Measurements from ENCODE around the gene TTLL8.
"Not testable (repeated sequence)": the region's sequence is repeated elsewhere in the genome, so short reads cannot be mapped to it uniquely, and the experiment has no call there.

Gene TTLL8

DNA sequence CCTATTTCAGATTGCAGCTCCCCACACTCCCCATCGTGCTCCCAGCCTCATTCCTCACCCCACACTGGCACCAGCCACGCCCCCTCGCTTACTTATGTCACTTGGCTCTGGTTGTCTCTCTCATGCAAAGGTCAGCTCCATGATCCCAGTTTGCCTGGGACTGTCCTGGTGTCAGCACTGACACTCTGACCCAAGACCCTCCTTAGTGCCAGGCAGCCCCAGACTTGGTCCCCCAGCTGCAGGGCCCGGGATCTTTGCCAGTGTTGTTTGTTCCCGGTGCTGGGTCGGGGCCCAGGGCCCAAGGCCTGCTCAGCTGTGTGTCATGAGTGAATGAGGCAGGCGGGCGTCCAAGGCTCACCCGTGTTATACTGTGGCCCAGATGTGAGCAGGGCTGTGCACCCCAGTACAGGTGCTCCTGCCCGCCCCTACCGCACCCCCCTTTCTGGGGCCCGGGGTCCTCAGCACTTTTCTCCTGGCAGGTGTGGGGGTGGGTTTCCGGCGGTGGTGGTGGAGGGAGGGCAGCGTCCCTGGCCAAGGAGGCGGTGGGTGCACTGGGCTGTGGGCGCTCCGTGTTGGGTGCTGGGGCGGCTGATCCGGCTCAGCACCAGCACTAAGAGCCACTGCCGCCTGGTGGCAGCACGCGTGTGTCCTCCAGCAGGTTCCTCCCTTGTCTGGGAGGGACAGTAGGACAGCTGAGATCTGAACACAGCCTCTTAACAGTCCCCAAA, 65.0 kb downstream of the TTLL8 start:
- peak in 54 of 56 donors; percentile 45 to 93 (median 83) for DNase-seq

DNA sequence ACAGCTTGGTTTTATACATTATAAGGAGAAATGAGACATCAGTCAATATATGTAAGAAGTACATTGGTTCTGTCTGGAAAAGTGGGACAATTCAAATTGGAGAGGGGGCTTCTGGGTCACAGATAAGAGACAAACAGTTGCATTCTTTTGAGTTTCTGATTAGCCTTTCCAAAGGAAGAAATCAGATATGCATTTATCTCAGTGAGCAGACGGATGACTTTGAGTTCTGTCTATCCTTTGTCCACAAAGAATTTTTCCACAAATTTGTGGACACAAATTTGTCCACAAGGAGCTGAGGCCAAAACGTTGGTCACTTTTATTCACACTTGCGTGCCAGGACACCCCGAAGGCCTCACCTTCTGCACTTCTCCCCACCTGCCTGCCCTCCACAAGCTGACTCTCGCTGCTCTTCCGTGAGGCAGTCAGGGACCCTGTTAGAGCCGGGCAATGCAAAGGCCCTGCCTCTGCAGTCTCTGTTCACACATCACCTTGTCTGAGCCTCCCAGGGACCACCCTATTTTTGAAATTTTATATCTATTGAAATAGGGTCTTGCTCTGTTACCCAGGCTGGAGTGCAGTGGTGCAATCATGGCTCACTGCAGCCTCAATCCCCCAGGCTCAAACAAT, 66.1 kb downstream of the TTLL8 start:
- no peak for DNase-seq

DNA sequence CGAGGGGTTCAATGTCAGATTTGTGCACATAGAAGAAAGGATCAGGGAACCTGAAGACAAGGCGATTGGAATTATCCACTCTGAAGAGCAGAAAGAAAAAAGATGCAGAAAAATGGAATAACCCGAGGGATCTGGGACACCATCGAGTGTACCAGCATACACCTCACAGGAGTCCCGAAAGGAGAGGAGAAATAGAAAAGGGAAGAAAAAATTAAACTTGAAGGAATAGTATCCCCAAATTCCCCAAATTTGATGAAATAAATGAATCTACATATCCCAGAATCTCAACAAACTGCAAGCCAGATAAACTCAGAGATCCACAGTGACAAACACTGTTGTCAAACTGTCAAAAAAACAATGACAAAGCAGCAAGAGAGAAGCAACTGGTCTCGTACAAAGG, 66.9 kb downstream of the TTLL8 start:
- DNase-seq = no peak

DNA sequence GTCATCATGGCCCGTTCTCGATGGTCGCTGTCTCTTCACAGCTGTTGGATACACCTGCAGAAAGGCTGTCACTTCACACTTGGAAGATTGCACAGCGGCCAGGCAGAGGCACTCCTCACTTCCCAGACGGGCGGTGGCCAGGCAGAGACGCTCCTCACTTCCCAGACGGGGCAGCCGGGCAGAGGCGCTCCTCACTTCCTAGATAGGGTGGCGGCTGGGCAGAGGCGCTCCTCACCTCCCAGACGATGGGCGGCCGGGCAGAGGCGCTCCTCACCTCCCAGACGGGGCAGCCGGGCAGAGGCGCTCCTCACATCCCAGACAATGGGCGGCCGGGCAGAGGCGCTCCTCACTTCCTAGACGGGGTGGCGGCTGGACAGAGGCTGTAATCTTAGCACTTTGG, 68.3 kb downstream of the TTLL8 start:
- DNase-seq = not testable (repeated sequence)

DNA sequence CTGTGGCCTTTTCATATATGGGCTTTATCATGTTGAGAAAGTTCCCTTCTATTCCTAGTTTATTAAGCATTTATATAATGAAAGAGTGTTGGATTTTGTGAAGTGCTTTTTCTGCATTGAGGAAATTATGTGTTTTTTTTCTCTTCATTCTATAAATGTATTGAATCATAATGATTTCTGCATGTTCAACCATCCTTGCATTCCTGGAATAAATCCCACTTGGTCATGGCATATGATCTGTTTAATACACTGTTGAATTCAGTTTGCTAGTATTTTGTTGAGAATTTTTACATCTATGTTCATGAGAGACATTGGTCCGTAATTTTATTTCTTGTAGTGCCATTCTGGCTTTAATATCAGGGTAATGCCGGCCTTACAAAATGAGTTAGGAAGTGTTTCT, 71.8 kb downstream of the TTLL8 start:
- DNase-seq = no peak

DNA sequence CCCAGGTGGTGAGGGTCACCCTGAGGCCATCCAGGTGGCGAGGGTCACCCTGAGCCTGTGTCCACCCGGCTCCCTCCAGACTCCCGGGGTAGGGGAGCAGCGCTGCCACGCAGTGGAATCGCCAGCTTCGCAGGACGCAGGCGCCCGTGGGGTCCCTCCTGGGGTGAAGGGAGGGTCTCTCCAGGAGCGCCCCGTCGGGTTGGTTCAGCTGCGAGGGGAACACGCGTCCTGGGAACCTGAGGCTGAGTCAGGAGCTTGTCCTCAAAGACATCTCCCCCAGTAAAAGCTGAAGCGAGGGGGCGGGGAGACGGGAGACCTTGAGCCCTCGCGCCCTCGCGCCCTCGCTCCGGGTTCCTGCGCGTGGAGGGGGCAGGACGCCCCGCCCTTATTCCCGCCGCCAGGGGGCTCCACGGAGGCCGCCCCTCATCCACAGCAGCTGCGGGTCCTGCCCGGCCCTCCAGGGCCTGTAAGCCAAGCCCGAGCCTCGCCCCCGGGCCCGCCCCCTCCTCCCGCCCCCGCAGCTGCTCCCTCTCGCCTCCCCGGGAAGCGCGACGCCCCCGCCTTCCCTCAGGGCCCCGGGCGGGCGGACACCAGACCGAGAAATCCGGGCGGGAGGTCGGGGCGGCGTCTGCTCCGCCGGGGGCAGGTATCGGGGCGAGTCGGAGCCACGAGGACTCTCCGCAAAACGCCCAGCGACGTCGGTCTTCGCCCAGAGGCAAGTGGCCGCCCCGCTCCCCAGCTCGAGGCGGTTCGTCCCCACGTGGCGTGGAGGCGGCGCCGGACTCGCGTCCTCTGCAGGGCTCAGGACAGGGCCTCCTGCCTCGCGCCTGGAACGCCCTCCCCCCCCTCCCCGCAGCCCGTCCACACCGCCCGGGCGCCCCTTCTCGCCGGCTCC, 74.7 kb downstream of the TTLL8 start:
- DNase-seq = no peak

DNA sequence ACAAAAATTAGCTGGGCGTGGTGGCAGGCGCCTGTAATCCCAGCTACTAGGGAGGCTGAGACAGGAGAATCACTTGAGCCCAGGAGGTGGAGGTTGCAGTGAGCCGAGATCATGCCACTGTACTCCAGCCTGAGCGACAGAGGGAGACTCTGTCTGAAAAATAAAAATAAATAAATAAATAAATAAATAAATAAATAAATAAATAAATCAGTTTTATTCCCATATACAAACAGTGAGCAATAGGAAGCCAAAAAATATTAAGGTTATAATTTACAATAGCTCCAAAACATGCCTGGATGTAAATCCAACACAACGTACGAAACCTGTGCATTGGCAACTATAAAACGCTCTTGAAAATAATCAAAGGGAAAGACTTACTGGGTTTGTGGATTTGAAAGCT, 76.3 kb downstream of the TTLL8 start:
- not testable (repeated sequence) for DNase-seq

DNA sequence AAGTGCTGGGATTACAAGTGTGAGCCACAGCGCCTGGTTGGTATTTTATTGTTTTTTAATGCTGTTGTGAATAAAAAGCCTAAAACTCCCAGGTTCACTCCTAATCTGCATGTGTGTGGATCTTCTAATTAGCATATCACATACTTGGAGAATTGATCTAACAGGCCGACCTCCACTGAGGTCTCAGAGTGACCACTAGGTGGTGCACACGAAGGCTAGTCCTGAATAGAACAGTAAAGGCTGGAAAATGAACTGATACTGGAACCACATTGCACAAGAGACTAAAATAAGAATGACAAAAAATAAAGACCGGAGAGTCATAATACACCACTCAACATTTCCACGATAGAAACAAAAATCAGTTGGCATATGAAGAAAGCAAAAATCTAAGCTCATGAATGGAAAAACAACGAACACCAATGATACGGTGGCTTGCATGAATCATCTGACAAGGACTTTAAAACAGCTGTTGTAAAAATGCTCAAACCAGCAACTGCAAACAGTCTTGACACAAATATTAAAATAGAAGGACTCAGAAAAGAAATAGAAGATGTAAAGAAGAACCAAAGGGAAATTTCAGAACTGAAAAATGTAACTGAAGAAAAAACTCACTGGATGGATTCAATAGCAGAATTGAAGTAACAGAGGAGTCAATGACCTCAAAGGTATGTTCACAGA, 78.4 kb downstream of the TTLL8 start:
- DNase-seq = peak in 1 of 56 donors; percentile 19

DNA sequence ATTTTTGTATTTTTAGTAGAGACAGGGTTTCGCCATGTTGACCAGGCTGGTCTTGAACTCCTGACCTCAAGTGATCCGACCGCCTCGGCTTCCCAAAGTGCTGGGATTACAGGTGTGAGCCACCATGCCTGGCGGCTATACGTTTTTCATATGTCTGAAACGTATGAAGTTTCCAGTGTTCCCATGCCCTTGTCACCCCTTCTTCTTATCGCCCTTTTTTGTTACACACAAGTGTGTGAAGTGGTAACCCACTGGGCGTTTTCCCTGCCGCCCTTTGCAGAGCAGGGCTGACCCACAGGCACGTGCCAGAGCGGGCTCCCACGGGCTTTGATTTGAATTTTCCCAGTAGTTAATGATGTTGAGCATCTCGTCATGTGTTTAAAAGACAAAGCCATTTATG, 80.5 kb downstream of the TTLL8 start:
- no peak for DNase-seq

DNA sequence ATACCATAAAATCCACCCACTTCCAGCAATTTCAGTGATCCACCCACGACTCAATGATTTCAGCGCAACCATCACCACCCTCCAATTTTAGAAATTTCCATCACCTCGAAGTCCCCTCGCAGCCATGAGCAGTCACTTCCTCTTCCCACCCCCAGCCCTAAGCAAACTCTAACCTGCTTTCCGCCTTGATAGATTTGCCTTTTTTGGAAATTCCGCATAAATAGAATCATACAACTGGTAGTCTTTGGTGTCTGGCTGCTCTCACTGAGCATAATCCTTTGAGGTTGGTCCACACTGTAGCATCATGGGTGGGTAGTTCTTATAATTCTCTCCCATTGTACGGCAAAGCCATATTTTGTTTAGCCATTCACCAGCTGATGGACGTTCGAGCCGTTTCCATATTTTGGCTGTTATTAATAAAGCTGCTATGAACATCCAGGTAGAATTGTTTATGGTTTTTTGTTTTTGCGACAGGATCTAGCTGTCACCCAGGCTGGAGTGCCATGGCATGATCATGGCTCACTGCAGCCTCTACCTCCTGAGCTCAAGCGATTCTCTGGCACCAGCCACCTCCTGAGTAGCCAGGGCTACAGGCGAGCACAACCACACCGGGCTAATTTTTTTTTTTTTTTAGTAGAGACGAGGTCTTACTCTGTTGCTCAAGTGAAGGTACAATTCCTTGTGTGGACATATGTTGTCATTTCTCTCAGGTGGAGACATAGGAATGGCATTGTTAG, 81.5 kb downstream of the TTLL8 start:
- peak in 2 of 56 donors; percentile 19 to 49 for DNase-seq

DNA sequence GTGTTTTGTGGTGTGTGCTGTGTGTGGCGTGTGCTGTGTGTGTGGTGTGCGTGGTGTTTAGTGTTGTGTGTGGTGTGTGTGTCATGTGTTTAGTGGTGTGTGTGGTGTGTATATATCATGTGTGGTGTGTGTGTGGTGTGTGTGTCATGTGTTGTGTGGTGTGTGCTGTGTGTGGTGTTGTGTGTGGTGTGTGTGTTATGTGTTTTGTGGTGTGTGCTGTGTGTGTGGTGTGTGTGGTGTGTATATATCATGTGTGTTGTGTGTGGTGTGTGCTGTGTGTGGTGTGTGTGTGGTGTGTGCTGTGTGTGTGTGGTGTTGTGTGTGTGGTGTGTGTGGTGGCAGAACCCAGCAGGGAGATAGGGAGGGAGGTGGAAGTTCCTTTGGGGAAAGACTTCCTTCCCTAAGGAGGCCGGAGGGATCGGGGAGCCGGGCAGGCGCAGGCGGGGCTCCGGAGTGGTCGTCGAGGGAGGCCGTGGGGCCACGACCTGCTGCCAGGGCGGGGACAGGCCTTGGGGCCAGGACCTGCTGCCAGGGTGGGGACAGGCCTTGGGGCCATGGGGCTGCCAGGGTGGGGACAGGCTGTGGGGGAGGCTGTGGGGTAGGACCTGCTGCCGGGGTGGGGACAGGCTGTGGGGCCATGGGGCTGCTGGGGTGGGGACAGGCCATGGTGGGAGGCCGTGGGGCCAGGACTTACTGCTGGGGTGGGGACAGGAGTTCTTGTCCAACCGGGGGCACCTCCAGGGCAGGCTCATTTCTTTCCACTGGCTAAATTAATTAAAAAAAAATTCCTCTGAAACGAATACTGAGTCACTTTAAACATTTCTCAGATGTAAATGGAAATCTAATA, 82.3 kb downstream of the TTLL8 start:
- DNase-seq = no peak

DNA sequence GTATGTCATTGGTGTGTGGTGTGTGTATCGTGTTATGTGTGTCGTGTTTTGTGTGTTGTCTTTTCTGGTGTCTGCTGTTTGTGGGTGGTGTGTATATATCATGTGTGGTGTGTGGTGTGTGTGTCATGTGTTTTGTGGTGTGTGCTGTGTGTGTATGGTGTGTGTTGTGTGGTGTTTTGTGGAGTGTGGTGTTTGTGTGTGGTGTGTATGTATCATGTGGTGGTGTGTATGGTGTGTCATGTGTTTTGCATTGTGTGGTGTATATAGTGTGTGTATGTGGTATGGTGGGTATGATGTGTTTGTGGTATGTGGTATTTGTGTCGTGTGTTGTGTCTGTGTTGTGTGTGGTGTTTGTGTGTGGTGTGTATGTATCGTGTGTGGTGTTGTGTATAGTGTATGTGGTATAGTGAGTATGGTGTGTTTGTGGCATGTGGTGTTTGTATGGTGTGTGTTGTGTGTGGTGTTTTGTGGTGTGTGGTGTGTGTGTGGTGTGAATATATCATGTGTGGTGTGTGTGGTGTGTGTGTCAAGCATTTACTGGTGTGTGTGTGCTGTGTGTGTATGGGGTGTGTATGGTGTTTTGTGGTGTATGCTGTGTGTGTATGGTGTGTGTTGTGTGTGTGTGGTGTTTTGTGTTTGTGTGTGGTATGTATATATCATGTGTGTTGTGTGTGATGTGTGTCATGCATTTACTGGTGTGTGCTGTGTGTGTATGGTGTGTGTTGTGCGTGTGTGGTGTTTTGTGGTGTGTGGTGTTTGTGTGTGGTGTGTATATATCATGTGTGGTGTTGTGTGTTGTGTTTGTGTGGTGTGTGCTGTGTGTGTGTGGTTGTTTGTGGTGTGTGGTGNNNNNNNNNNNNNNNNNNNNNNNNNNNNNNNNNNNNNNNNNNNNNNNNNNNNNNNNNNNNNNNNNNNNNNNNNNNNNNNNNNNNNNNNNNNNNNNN, 84.8 kb downstream of the TTLL8 start:
- DNase-seq = no peak

DNA sequence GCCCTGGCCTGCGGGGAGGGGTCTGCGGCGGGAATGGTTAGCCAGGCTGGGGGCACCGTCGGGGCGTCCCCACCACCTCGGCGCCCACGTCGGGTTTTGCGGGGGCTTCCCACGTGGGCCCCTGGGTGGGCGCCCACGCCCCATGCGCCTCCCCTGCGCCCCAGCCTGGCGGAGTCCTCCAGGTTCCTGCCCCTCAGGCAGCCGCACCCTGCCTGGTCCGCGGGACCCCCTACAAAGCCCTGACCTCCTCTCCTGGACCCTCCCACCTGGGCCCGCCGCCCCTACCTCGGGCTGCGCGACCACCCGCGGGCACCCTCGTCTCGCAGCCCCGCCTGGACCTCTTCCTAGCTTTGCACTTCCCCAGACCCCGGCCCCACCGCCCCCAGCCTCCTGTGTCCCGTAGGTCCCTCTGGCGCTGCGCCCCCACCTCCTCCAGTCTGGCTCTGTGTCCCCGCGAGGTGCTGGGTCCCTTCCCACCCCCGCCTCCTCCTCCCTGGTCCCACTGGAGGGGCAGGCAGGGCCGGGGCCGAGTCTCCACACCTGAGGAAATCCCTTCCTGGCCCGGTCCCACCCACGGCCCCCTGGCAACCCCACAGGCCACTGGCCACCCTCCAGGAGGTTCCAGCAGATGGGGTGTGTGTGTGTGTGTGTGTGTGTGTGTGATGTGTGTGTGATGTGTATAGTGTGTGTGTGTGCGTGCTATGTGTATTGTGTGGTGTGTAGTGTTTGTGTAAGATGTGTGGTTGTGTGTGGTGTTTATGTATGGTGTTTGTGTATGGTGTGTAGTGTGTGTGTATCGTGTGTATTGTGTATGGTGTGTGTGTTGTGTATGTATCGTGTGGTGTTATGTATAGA, 85.7 kb downstream of the TTLL8 start:
- no peak for DNase-seq

DNA sequence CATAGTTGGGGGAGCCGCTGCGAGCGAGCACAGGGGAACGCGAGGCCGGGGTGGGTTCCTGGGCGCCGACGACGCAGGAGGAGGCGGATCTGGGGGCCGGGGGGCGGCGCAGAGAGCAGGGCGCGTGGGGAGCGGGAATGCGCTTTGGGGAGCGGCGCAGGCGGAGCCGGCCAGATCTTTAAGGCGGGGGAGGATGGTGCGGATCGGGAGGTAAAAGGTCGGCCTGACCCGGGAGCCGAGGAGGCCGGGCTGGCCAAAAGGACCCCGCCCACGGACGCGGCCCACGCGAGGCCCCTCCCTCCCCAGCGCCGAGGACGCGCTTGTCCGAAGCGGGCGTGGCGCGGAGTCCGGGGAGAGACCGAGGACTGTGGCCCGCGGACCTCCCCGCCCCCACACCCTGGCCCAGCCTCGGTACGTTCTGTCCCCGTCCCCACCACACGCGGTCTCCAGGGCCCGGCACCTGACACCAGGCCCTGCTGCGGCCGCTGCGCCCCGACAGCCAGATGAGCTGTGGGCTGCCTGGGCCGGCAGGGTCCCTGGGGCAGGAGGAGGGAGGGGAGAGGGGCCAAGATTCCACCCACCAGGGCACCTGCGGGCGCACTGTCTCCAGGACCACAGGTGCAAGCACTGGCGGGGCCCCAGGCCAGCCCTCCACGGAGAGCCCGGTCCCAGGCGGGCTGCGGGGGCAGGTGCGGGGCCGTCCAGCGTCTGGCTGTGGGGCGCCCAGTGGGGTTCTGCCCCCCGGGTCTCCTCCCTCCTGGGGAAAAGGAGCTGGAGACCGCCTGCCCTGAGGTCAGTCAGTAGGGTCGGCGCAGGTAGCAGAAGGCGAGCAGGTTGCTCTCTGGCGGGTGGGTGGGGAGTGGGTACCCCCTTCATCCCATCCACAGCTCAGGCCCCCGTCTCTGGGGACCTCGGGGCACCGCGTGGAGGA, 86.6 kb downstream of the TTLL8 start:
- DNase-seq = peak in 16 of 56 donors; percentile 48 to 81 (median 62)

DNA sequence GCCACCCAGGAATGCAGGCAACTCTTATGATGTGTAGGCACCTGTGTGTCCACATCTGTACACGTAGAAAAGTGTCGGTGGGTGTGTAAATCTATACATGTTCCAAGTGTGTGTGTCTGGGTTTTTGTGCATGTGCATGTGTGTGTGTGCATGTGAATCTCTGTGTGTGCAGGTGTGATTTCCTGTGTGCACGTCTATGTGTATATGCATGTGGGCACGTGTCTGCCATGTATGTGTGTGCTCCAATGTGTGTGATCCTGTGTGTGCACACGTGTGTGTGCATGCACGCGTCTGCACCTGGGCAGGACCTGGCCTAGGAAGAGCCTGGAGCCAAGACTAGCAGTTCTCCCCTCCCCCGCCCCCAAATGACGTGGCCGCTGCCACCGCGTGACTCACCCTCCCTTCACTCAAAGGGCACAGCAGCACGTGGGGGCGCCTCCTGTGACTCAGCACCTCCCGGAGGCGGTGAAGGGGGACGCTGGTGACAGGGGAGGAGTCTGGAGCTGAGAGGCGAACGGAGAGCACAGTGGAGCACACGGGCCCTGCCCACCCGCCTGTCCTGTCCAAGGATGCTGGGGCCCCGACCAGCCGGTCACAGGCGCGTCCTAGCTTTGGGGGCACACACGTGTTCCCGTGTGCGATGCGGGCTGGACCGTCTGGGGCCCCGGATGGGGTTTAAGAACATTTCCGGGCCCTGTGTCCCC, 87.4 kb downstream of the TTLL8 start:
- DNase-seq = peak in 53 of 56 donors; percentile 37 to 98 (median 83)

Data from amygdala (tissue), 56 donors.